Measurements from ENCODE around the gene STX10.

Gene STX10

DNA sequence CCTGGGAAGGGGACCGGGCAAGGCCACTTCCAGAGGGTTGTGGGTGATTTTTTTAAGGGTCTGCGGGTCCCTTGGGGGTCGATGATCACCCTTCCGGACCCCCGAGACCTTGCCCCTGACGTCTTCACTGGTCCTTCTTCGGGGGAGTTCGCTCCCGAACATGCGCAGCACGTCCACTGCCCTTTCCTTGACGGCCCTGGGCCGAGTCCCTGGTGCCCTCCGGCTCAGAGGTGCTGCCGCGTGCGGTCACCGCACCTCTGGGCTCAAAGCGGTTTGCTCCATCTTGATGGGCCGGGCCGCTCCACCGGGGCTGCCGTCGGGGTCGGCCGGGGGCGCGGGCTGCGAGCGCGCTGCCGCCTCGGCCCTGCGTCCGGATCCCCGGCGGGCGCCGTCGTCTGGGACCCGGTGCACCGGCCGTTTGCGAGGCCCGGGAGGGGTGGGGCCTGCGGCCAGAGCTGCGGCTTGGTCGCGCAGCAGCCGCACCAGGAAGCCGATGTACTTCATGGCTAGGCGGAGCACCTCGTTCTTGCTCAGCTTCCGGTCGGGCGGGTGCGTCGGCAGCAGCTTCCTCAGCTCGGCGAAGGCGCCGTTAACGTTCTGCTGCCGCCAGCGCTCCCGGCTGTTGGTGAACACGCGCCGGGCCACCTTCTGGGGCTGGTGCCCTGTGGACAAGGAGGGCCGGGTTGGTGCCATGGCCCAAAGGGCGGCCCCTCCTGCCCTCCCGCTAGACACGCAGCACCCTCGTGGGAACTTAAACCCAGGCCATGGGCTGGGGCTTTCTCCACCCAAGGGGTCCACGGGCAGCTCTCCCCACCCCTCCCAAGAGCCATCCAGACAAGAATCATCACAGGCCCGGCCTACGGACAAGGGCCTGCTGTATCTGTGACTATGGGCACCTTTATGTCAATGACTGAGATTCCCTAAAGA lies 50.8 kb downstream of the STX10 start:
- Mint-ChIP-seq H3K4me1 (peaks cover 49 to 88% of the 10 kb centered on the region in 2 donors), H3K27me3 (no peaks in the 10 kb centered on the region), H3K36me3 (peaks cover 14 to 28% of the 10 kb centered on the region in 2 donors), H3K9me3 (peaks cover 0 to 4% of the 10 kb centered on the region in 2 donors), H3K27ac (peak overlapping the region; percentile 94), H3K4me3 (peak overlapping the region; percentile 92 to 94)
- ATAC-seq (replicated peaks) (no peak), DNase-seq (peak; percentile 57)

DNA sequence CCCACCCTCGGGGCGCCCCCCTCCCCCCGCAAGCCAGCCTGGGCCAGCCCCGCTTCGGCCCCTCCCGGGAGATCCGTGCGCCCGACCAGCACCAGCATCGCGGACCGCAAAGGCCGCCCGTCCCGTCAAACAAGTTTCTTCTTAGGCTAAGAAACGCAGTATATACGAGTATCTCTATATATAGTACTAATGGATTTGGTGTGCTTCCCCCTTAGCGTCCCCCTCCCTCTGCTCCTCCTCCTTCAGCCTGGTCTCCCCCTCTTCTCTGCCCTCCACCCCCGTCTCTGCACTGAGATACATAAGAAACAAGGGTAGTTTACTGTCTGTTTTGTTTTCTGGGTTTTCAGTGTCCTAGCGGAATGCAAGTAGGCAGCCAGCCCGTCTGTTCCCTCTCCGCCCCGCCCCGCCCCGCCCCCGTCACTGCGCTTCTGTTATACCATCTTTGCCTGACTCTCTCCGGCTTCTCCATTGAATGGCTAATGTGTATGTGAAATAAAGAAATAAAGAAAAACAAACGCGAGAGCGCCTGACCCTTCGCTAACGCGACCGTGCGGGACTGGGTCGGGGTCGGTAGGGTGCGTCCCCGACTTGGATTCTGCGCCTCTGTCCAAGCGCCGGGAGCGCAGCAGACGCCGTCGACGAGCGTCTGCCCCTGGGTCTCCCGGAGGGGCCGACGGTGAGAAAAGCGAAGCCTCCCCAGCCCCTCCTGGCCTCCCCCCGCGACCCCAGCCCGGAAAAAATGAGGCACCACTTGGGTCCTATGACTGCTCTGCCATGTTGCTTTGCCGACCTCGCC lies 51.7 kb downstream of the STX10 start:
- H3K27ac Mint-ChIP-seq: peak overlapping the region; percentile 94
- H3K36me3 Mint-ChIP-seq: peaks cover 13 to 28% of the 10 kb centered on the region in 2 donors
- H3K27me3 Mint-ChIP-seq: no peaks in the 10 kb centered on the region
- ATAC-seq (replicated peaks) (no peak), DNase-seq (peak; percentile 30)
- H3K9me3 Mint-ChIP-seq: peaks cover 0 to 4% of the 10 kb centered on the region in 2 donors
- H3K4me1 Mint-ChIP-seq: peaks cover 52 to 86% of the 10 kb centered on the region in 2 donors
- peak overlapping the region; percentile 84 to 87 for H3K4me3 Mint-ChIP-seq

DNA sequence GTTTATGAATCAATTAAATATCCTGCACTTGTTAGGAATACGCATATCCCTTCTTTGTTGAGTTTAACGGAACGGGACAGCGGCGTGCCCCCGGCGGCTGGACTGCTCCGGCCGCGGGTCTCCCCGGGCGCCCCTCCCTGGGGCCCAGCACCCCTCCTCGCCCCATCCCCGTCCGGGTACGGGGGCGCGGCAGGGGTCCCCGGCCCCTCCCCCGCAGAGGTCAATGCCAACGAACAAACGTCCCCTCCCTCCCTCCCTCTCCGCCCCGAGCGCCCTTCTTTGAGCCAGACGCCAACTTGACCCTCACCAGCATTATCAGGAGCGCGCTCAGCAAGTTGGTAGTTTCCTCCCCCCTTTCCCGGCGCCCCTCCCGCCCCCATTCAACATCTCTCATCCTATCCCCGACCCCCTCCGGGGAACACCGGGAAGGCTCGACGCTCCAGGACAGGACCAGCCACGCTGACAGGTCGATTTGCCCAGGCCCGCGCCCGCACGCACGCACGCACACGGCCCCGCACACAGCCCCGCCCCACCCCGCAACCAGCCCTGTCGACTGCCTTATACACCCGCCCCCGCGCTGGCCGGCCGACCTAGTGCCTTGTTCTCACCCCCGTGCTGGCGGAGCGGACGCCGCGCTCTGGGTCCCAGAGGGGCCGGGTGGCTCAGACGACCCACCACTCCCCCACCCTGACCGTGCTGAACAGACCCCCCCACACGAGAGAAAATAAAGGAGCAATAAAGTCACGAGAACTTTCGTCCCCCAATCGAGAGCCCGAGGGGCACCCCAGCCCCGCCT lies 52.5 kb downstream of the STX10 start:
- H3K4me1 Mint-ChIP-seq: peaks cover 50 to 80% of the 10 kb centered on the region in 2 donors
- DNase-seq: no peak

DNA sequence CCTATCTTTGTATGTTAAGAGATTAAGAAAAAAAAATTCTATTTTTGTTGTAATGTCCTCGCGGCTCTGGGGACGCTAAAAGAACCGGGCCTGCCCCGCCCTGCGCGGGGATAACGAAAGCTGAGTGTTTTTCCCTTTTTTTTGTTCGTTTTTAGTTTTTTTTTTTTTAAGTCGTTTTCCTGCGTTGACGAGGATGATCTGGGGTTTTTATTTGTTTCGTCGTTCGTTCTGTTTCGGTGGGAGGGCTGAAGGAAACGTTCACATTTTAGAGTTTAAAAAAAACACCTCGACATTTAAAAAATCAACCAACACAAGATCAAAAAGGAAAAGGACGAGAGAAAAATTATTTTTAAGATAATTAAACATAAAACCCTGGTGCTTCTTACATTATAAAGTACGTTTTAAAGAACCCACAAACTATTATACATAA lies 53.1 kb downstream of the STX10 start:
- H3K9me3 Mint-ChIP-seq: peaks cover 0 to 4% of the 10 kb centered on the region in 2 donors
- DNase-seq: no peak
- H3K36me3 Mint-ChIP-seq: peaks cover 13 to 26% of the 10 kb centered on the region in 2 donors
- no peaks in the 10 kb centered on the region for H3K27me3 Mint-ChIP-seq
- H3K4me1 Mint-ChIP-seq: peaks cover 50 to 77% of the 10 kb centered on the region in 2 donors
- peak overlapping the region; percentile 90 for H3K27ac Mint-ChIP-seq
- peak overlapping the region; percentile 78 to 87 for H3K4me3 Mint-ChIP-seq
- no peak for ATAC-seq (replicated peaks)

More for the DNA sequence above, 52.5 kb downstream of the STX10 start:
- Mint-ChIP-seq H3K27ac (peak overlapping the region; percentile 94), H3K36me3 (peaks cover 13 to 28% of the 10 kb centered on the region in 2 donors), H3K4me3 (peak overlapping the region; percentile 81 to 87), H3K9me3 (peaks cover 0 to 4% of the 10 kb centered on the region in 2 donors), H3K27me3 (no peaks in the 10 kb centered on the region)
- peak; percentile 4 to 5 for ATAC-seq (replicated peaks)

DNA sequence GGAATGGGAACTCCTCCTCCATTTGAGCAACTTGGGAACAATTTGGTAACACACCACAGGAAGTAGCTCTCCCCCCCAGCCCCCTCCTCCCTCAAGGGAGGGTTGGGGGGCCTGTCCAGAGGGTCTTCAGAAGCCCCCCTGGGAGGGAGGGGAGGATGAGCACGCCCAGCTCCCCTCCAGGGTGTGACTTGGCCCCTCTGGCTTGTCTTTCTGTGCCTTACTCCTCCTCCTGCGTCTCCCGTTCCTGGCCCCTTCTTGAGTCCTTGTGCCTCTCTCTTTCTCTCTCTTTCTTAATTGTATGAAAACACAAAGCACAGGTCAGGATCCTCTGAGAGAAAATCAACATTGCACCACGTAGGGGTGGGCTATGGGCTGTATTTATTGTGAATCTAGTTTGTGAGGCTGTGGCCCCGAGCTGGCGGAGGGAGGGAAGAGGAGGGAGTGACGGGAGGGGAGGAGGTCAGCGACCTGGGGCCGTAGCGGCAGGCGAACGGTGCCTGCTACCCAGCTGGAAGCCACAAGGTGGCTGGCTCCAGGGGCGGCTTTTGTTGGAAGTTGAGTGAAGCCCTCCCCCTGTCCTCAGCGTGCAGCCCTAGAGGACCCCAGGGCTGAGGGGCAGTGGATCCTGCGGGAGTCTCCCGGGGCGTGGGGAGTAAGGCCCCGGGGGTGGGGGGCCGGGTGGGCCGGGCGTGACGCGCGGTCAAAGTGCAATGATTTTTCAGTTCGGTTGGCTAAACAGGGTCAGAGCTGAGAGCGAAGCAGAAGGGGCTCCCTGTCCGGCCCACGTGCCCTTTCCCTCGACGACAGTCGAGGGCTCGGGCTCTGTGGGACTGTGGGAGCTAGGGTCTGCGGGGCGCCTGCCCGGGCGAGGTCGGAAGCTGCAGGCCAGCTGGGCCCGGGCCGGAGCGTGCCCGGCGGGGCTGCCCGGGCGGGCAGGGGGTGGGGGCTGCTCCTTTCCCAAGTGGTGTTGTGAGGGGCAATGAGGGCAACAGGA lies 53.9 kb downstream of the STX10 start:
- Mint-ChIP-seq H3K27ac (peak overlapping the region; percentile 90), H3K4me1 (peaks cover 44 to 69% of the 10 kb centered on the region in 2 donors), H3K27me3 (no peaks in the 10 kb centered on the region)

DNA sequence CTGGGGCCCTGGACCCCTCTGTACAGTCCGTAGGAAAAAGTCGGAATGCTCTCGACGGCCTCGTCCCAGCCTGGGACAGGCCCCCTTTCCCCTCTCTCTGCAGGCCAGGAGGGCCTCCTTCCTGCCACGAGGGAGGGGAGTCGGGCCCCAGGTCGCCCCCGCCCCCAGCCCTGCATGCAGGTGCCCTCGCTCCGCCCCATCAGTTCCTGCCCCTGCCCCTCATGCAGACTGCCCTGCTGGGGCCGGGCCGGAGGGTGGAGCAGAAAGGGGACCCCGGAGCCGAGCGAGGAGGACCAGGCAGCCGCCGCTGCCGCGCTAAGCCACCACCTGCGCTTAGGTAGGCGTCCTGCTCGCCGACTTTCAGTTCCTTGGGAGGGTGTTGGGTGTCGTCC lies 54.8 kb downstream of the STX10 start:
- peak overlapping the region; percentile 25 for H3K27ac Mint-ChIP-seq
- peaks cover 43 to 60% of the 10 kb centered on the region in 2 donors for H3K4me1 Mint-ChIP-seq
- peak overlapping the region; percentile 80 to 87 for H3K4me3 Mint-ChIP-seq
- H3K9me3 Mint-ChIP-seq: peaks cover 0 to 4% of the 10 kb centered on the region in 2 donors
- no peaks in the 10 kb centered on the region for H3K27me3 Mint-ChIP-seq
- peak; percentile 45 for DNase-seq
- peak; percentile 17 to 19 for ATAC-seq (replicated peaks)
- H3K36me3 Mint-ChIP-seq: peaks cover 11 to 16% of the 10 kb centered on the region in 2 donors

More for the DNA sequence above, 53.9 kb downstream of the STX10 start:
- peak; percentile 35 for DNase-seq
- H3K9me3 Mint-ChIP-seq: peaks cover 0 to 4% of the 10 kb centered on the region in 2 donors
- H3K4me3 Mint-ChIP-seq: peak overlapping the region; percentile 80 to 87
- H3K36me3 Mint-ChIP-seq: peaks cover 13 to 20% of the 10 kb centered on the region in 2 donors
- ATAC-seq (replicated peaks): no peak

DNA sequence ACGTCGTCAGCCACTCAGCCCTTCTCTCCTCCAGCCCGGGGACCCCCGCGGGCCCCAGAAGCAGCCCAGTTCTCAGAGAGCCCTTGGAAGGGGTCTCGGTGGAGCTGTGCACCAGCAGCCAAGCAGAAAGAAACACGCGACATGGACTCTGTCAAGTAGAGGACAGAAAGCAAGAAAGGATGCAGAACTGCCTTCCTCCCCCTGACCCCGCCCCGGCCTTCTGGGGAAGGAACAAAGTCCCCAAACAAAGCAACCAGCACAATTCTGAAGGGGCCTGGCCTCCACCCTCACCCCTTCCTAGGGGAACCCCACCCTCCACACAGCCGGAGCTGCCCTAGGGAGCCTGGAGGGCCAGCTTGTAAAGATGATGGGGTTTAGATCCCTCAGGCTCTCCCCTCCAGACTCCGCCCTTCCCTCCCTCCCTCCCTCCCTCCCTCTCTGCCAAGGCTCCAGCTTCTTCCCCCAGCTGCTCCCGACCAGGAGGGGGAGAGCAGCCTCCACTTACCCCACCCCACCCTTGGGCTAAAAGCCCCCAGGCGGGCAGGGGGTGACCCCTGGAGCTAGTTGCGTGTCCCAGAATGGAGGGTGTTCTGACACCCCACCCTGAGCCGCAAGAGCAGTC lies 55.3 kb downstream of the STX10 start:
- Mint-ChIP-seq H3K4me1 (peaks cover 40 to 55% of the 10 kb centered on the region in 2 donors), H3K36me3 (peaks cover 6 to 11% of the 10 kb centered on the region in 2 donors), H3K9me3 (no peaks in the 10 kb centered on the region), H3K4me3 (peak overlapping the region; percentile 80 to 87), H3K27ac (peak overlapping the region; percentile 93), H3K27me3 (no peaks in the 10 kb centered on the region)
- peak; percentile 43 to 52 for ATAC-seq (replicated peaks)
- peak; percentile 69 for DNase-seq

DNA sequence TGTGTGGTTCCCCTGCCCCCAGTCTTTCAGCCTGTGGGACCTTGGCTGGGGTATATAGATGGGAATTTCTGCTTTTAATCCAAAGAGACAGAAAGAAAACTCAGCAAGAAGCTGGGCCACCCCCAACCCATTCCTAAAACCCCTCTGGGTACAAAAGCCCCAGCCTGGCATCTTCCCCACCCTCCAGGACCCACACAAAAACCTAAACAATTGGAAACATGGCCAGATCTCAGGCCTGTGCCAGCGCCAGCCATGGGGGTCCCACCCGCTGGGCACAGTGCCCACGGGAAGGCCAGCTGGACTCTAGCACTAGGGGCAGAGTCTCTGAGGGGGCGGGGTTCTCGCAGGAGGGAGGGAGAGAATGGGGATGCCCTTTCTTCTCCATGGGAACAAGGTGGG lies 56.1 kb downstream of the STX10 start:
- Mint-ChIP-seq H3K4me3 (peak overlapping the region; percentile 80 to 87), H3K4me1 (peaks cover 36 to 47% of the 10 kb centered on the region in 2 donors), H3K27ac (peak overlapping the region; percentile 93), H3K27me3 (no peaks in the 10 kb centered on the region), H3K36me3 (peaks cover 3 to 6% of the 10 kb centered on the region in 2 donors), H3K9me3 (no peaks in the 10 kb centered on the region)
- ATAC-seq (replicated peaks): peak in 1 of 2 donors; percentile 1
- no peak for DNase-seq

Data from stimulated activated naive B cell treated with anti-CD40 and anti-IgM and Interleukin-4, amounts not matched to agents 10 μg/mL and 1 μg/mL and 100 μg/mL, for 72 hours (primary cell).